ENCODE results near the gene SDR42E2. TPM values are rescaled to one million over a fixed set of nuclear protein-coding genes. Genes with fewer than 3 reads are reported as not detected.

The SDR42E2 gene
- total RNA-seq, 2 donors from 2014 or later, result 0.66 TPM; not detected in 1

DNA sequence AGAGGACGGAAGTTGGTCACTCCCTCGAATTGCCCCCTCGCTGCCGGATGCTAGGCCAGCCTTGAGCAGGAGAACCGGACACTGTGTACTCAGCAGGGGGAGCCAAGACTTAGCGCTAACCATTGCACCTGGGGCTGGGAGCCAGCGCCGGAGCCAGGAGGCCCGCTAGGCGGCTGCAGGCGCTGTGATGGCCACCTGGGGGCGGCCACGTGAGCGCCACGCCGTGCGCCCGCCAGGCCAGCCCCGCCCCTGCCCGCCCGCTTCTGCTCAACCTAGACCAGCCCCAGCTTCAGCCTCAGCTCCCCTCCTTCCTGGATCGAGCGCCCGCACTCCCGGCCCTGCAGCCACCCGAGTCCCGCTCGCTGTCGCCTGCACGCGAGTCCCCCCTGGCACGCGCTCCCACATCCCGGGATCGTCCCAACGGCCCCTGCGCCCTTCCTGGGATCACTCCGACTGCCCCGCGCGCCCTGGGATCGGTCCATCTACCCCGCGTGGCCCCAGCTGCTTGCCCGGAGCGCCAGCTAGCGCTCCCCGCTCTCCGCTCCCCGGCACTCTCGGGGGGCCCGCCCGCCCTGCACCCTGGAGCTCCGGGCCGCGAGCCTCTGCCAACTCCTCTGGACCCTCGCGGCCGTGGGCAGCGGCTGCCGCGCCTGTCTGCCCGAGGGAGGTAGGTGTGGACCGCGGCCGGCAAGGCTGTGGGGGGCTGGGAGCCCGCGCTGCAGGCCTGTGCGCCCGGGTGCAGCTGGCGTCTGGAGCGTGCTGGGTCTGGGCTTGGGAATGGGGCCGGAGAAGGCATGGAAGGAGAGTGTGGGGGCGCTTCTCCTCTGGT, 43.9 kb downstream of the SDR42E2 start, which contains the start of gene EEF2K:
Gene EEF2K (plus strand): TSS at position 266 of the 829 bp plus-strand sequence. CDS start 19,452 bp downstream, outside the sequence.
- DNase-seq (peak; percentile 95 to 97 (median 97)), ATAC-seq (peak; percentile 93)
- H3K27ac ChIP-seq, result peak within 1 kb of the TSS; percentile 82 to 93 (median 88)
- H3K27me3 ChIP-seq, result no peaks in the 10 kb centered on the region
- H3K36me3 ChIP-seq (replicated peaks in 1 of 2; ENCODE audit: insufficient read depth in 1 of 2, low read depth in 2 of 2), result no peaks in the 10 kb centered on the region
- H3K4me3 ChIP-seq, result peak within 1 kb of the TSS; percentile 97 to 99
- TF ChIP-seq, protein P1, sequence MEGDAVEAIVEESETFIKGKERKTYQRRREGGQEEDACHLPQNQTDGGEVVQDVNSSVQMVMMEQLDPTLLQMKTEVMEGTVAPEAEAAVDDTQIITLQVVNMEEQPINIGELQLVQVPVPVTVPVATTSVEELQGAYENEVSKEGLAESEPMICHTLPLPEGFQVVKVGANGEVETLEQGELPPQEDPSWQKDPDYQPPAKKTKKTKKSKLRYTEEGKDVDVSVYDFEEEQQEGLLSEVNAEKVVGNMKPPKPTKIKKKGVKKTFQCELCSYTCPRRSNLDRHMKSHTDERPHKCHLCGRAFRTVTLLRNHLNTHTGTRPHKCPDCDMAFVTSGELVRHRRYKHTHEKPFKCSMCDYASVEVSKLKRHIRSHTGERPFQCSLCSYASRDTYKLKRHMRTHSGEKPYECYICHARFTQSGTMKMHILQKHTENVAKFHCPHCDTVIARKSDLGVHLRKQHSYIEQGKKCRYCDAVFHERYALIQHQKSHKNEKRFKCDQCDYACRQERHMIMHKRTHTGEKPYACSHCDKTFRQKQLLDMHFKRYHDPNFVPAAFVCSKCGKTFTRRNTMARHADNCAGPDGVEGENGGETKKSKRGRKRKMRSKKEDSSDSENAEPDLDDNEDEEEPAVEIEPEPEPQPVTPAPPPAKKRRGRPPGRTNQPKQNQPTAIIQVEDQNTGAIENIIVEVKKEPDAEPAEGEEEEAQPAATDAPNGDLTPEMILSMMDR (IDR thresholded peaks at IDR 0.05), result peak; percentile 70 to 99 (median 91)
- TF ChIP-seq POLR2A (IDR thresholded peaks at IDR 0.05), result peak; percentile 76 to 79 (median 77)
- peaks cover 32% of the 10 kb centered on the region for H3K4me1 ChIP-seq
- 0% methylated on average over 9 to 73 of the region's 74 CpGs for WGBS, 2 donors
- H3K9me3 ChIP-seq, result no peaks in the 10 kb centered on the region
- intact Hi-C loops (cut with DNase I), result loop anchor here (10.0 kb wide), 1 partner anchor 99 kb away; no protein-coding TSS in a partner anchor

DNA sequence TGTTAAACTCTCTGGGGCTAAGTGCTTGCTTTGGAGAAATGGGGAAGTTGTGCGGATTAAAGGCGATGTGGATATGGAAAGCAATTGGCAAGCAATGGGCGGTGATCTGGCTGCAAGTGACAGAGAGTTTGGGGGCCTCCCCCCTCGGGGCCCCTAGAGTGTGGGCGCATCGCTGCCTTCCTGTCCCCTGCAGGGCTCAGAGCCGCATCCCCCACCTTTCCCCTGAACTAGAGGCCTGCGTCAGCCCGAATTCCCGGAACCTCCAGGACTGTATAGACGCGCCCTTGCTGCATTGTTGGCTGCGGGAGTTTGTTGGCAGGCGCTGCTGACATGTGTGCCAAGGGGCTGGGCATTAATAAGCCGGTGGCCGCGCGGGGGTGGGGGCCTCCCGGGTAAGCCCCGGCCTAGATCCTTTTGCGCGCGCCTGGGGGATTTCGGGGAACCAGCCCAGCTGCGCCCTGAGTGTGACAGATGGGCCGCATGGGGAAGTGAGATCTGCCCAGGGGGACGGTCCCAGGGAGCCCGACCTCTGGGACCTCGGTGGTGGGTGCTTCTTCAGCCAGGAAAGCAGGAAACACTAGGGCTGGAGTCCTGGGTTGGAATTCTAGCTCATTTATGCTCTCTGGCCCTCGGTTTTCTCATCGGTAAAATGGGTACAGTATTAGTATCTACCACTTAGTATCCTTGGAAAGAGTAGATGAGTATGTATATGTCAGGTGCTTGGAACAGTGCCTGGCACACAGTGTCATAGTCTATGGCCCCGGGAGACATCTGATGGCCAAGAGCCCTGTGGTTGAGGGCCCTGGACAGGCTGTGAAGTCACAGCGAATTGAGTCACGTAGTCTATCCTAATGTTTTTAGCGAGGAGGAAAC, 44.8 kb downstream of the SDR42E2 start:
- peak; percentile 60 for ATAC-seq
- peak overlapping the region; percentile 97 to 99 for H3K4me3 ChIP-seq

DNA sequence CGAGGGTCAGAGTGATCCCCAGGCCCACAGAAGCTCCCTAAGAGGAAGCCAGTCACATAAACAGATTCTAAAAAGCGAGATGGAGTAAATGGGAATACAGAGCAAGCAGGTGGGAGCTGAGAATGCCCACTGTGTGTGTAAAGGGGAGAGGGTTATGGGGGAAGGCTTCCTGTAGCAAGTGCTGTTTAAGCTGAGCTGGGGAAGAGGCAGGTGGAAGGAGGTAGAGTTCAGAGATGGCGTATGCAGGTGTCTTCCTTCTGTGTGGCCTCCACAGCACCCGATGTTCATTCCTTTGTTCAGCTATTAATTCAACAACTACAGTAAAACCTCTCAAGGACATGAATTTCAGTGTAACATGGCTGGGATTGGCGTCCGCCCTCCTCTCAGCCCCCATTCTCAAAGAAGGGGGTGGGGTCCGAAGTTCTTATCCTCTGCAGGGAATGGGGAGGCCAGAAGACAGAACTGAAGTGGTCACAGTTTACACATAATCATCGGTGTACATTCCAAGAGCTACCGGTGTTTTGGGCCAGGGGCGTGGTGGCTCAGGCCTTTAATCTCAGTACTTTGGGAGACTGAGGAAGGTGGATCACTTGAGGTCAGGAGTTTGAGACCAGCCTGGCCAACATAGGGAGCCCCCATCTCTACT, 45.5 kb downstream of the SDR42E2 start:
- intact Hi-C loops (cut with DNase I), result loop anchor here (10.0 kb wide), 1 partner anchor 97 kb away; no protein-coding TSS in a partner anchor
- peaks cover 32% of the 10 kb centered on the region for H3K4me1 ChIP-seq
- H3K4me3 ChIP-seq, result peak overlapping the region; percentile 97 to 99
- no peaks in the 10 kb centered on the region for H3K9me3 ChIP-seq
- no peaks in the 10 kb centered on the region for H3K36me3 ChIP-seq (replicated peaks in 1 of 2; ENCODE audit: insufficient read depth in 1 of 2, low read depth in 2 of 2)
- 36 to 37% methylated on average over 10 of the region's 10 CpGs for WGBS, 2 donors
- no peaks in the 10 kb centered on the region for H3K27me3 ChIP-seq
- no peak for TF ChIP-seq POLR2A (IDR thresholded peaks at IDR 0.05)
- TF ChIP-seq, protein P1 (IDR thresholded peaks at IDR 0.05), result no peak
- DNase-seq, result no peak
- H3K27ac ChIP-seq, result peak overlapping the region in 3 of 4 donors; percentile 84 to 93 (median 92)
- no peak for ATAC-seq

More for the DNA sequence above, 44.8 kb downstream of the SDR42E2 start:
- Histone ChIP-seq H3K4me1 (peaks cover 32% of the 10 kb centered on the region), H3K27me3 (no peaks in the 10 kb centered on the region), H3K27ac (peak overlapping the region; percentile 82 to 93 (median 88)), H3K36me3 (replicated peaks in 1 of 2; ENCODE audit: insufficient read depth in 1 of 2, low read depth in 2 of 2) (no peaks in the 10 kb centered on the region), H3K9me3 (no peaks in the 10 kb centered on the region)
- WGBS, 2 donors, result 4 to 11% methylated on average over 8 to 35 of the region's 35 CpGs
- intact Hi-C loops (cut with DNase I), result loop anchor here (10.0 kb wide), 1 partner anchor 98 kb away; no protein-coding TSS in a partner anchor
- DNase-seq, result peak; percentile 84 to 93 (median 88)
- TF ChIP-seq, protein P1 (IDR thresholded peaks at IDR 0.05), result no peak
- TF ChIP-seq POLR2A (IDR thresholded peaks at IDR 0.05), result peak in 1 of 3 donors; percentile 12

DNA sequence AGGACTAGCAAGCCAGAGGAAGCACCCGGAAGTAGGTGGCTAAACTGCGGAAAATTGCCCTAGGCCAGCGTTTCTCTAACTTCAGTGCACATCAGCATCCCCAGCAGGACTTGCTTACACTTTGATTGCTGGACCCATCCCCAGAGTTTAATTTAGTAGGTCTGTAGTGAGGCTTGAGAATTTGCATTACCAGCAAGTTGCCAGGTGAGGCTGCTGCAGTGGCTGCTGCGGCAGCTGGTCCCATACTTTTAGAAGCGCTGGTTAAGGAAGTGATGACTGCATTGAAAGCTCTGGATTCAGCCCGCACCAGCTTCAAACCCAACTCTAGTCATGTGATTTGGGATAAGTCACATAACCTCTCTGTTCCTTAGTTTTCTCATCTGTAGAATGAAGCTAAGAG, 48.0 kb downstream of the SDR42E2 start:
- DNase-seq (no peak), ATAC-seq (no peak)
- H3K27ac ChIP-seq, result no peak overlapping the region
- TF ChIP-seq, protein P1 (IDR thresholded peaks at IDR 0.05), result no peak
- TF ChIP-seq POLR2A (IDR thresholded peaks at IDR 0.05), result no peak
- H3K36me3 ChIP-seq (replicated peaks in 1 of 2; ENCODE audit: insufficient read depth in 1 of 2, low read depth in 2 of 2), result no peaks in the 10 kb centered on the region
- intact Hi-C loops (cut with DNase I), result no loop called here
- H3K27me3 ChIP-seq, result no peaks in the 10 kb centered on the region
- 89 to 92% methylated on average over 6 of the region's 6 CpGs for WGBS, 2 donors
- no peaks in the 10 kb centered on the region for H3K9me3 ChIP-seq
- H3K4me1 ChIP-seq, result peaks cover 32% of the 10 kb centered on the region
- H3K4me3 ChIP-seq, result no peak overlapping the region
